ENCODE results near the gene PRR7. TPM values are rescaled to one million over a fixed set of nuclear protein-coding genes. Genes with fewer than 3 reads are reported as not detected.

PRR7 gene
- total RNA-seq, 1 experiment from 2014 or later, result 40.6 TPM

GRCh38 chr5:177474846-177475562, 28.4 kb downstream of the PRR7 start:
- H3K79me2 ChIP-seq (ENCODE audit: low read length), result peaks cover 27% of the 10 kb centered on the region
- POLR2A ChIA-PET (ENCODE audit: unreplicated experiment), result no interaction called here
- intact Hi-C loops (cut with micrococcal nuclease), result no loop called here
- ATAC-seq (no peak), DNase-seq (no peak)
- H2AFZ ChIP-seq (ENCODE audit: low read length), result no peak overlapping the region
- no TSS peak for BruUV-seq (replicated peaks)
- no peak overlapping the region for H3K9ac ChIP-seq (ENCODE audit: low read length)
- no peaks in the 10 kb centered on the region for H3K9me2 ChIP-seq (replicated peaks; ENCODE audit: low read length)
- peaks cover 21% of the 10 kb centered on the region; the same call in 1 of the 2 replicates for H4K20me1 ChIP-seq (ENCODE audit: low read length)
- no peaks in the 10 kb centered on the region for H3K9me3 ChIP-seq (ENCODE audit: low read length)
- H3F3A ChIP-seq (ENCODE audit: low read length, unreplicated experiment), result no peaks in the 10 kb centered on the region
- H3K27me3 ChIP-seq (ENCODE audit: low read length), result no peaks in the 10 kb centered on the region
- H3K4me3 ChIP-seq (ENCODE audit: low read length), result no peak overlapping the region
- no peak for TF ChIP-seq EZH2 (IDR thresholded peaks at IDR 0.05; ENCODE audit: low read length, unreplicated experiment)
- no peak for TF ChIP-seq EZH2phosphoT487 (IDR thresholded peaks at IDR 0.05; ENCODE audit: borderline replicate concordance, low read length)
- TF ChIP-seq CTCF (conservative IDR thresholded peaks at IDR 0.05; ENCODE audit: low read depth, low read length), result no peak
- no peaks in the 10 kb centered on the region for H3K36me3 ChIP-seq (ENCODE audit: low read depth, low read length)
- no peak overlapping the region for H3K4me2 ChIP-seq (ENCODE audit: low read length)
- no peak overlapping the region for H3K27ac ChIP-seq (ENCODE audit: low read length)
- H3K4me1 ChIP-seq (ENCODE audit: insufficient read depth, low read length), result peaks cover 21% of the 10 kb centered on the region
- CTCF ChIA-PET, result no interaction called here

- no peak for TF ChIP-seq EZH2 (IDR thresholded peaks at IDR 0.05; ENCODE audit: low read length, unreplicated experiment)
- TF ChIP-seq CTCF (conservative IDR thresholded peaks at IDR 0.05; ENCODE audit: low read depth, low read length), result no peak
- TF ChIP-seq EZH2phosphoT487 (IDR thresholded peaks at IDR 0.05; ENCODE audit: borderline replicate concordance, low read length), result no peak
These were observed 29.2 kb downstream of the PRR7 start for GRCh38 chr5:177475563-177476427.

More at GRCh38 chr5:177475563-177476427, 29.2 kb downstream of the PRR7 start:
- Histone ChIP-seq H3K9ac (ENCODE audit: low read length) (no peak overlapping the region), H3F3A (ENCODE audit: low read length, unreplicated experiment) (no peaks in the 10 kb centered on the region), H3K9me2 (replicated peaks; ENCODE audit: low read length) (no peaks in the 10 kb centered on the region), H3K36me3 (ENCODE audit: low read depth, low read length) (no peaks in the 10 kb centered on the region), H4K20me1 (ENCODE audit: low read length) (peaks cover 13% of the 10 kb centered on the region; the same call in 1 of the 2 replicates), H3K79me2 (ENCODE audit: low read length) (peaks cover 20% of the 10 kb centered on the region), H3K4me3 (ENCODE audit: low read length) (no peak overlapping the region), H3K9me3 (ENCODE audit: low read length) (no peaks in the 10 kb centered on the region), H3K27me3 (ENCODE audit: low read length) (no peaks in the 10 kb centered on the region), H2AFZ (ENCODE audit: low read length) (no peak overlapping the region), H3K27ac (ENCODE audit: low read length) (no peak overlapping the region), H3K4me1 (ENCODE audit: insufficient read depth, low read length) (peaks cover 18% of the 10 kb centered on the region), H3K4me2 (ENCODE audit: low read length) (no peak overlapping the region)
- POLR2A ChIA-PET (ENCODE audit: unreplicated experiment), result no interaction called here
- no TSS peak for BruUV-seq (replicated peaks)
- DNase-seq (no peak), ATAC-seq (no peak)
- CTCF ChIA-PET, result no interaction called here
- intact Hi-C loops (cut with micrococcal nuclease), result no loop called here
